Chondrocyte (in vitro differentiated cells): ENCODE measurements around the gene ZC3H11A. TPM values are rescaled to one million over a fixed set of nuclear protein-coding genes. Genes with fewer than 3 reads are reported as not detected.

Source experiments
- DNase-seq: peaks from one replicate; pipeline ENCODE4 v3.0.0; 2021; ENCODE audit warnings: mixed read lengths, low spot score
- H3K27ac Mint-ChIP-seq: one replicate; pipeline ENCODE4 v1.8.0; 2021; ENCODE audit warnings: mild to moderate bottlenecking, moderate library complexity, mixed read lengths; ENCODE audit not compliant: unreplicated experiment
- H3K27me3 Mint-ChIP-seq: 2 replicates; pipeline ENCODE4 v1.8.0; 2021; ENCODE audit warnings: low read depth, mixed read lengths
- H3K36me3 Mint-ChIP-seq: 2 replicates; pipeline ENCODE4 v1.8.0; 2021; ENCODE audit warnings: low read depth, mixed read lengths
- H3K4me1 Mint-ChIP-seq: 2 replicates; pipeline ENCODE4 v1.8.0; 2021; ENCODE audit warnings: low read depth, mild to moderate bottlenecking, mixed read lengths
- H3K4me3 Mint-ChIP-seq: one replicate; pipeline ENCODE4 v1.8.0; 2021; ENCODE audit warnings: mild to moderate bottlenecking, moderate library complexity, mixed read lengths; ENCODE audit not compliant: unreplicated experiment
- H3K9me3 Mint-ChIP-seq: 2 replicates; pipeline ENCODE4 v1.8.0; 2021; ENCODE audit warnings: low read depth, mixed read lengths
- total RNA-seq: library from RNA; stranded (reverse); gene quantifications from 3 replicates; pipeline ENCODE4 v1.2.1, GENCODE V29; 2021
- TF ChIP-seq, protein P1 (sequence below): fragments of 200-600 bp; sonication (generic); IDR thresholded peaks from 2 replicates; pipeline ENCODE4 v1.5.0; 2021; ENCODE audit warnings: antibody characterized with exemption, mild to moderate bottlenecking, moderate library complexity

The ZC3H11A gene
- total RNA-seq, 1 donor from 2014 or later = 80.8 TPM

DNA sequence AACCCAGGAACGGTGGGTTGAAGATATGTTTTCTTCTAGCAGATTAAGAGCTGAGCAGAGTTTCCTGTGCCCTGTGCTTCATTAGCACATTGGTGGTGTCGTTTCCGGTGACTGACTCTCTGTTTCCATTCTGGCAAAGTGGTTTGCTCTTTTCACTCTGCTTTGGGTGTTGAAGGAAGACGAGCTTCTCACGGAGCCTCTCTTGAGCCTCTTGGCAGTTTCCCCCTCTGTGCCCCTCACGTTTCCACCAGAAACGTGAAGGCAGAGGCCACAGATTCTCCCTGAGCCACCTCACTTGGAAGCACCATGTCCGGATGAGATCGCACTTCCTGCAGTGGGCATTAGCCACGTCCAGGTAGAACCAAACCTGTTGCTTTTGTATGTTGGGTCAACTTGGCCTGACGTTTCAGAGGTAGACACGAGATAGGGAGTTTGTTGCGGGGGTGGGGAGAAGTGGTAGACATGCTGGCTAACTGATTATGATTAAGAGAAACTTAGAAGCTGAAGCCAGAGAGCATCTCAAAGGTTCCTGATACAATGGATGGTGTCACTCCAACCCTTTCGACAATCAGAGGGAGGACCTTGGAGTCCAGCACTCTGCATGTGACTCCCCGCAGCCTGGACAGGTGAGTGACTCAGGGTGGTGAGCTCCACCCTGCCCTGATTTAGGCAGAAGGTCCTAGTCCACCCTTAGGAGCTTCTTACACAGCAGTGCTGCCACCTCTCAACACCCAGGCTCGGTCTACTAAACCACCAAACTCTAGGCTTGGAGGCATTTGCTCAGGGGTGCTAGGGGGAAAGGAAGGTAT, 30.2 kb upstream of the ZC3H11A start, which contains the start of gene LAX1:
Gene LAX1 (plus strand): TSS at position 155 of the 809 bp plus-strand sequence. CDS start 383 bp downstream, at position 538.
- no peak within 1 kb of the TSS for H3K27ac Mint-ChIP-seq
- DNase-seq = peak; percentile 50
- no peaks in the 10 kb centered on the region for H3K36me3 Mint-ChIP-seq
- peaks cover 4% of the 10 kb centered on the region for H3K27me3 Mint-ChIP-seq
- no peaks in the 10 kb centered on the region for H3K9me3 Mint-ChIP-seq
- TF ChIP-seq, protein P1, sequence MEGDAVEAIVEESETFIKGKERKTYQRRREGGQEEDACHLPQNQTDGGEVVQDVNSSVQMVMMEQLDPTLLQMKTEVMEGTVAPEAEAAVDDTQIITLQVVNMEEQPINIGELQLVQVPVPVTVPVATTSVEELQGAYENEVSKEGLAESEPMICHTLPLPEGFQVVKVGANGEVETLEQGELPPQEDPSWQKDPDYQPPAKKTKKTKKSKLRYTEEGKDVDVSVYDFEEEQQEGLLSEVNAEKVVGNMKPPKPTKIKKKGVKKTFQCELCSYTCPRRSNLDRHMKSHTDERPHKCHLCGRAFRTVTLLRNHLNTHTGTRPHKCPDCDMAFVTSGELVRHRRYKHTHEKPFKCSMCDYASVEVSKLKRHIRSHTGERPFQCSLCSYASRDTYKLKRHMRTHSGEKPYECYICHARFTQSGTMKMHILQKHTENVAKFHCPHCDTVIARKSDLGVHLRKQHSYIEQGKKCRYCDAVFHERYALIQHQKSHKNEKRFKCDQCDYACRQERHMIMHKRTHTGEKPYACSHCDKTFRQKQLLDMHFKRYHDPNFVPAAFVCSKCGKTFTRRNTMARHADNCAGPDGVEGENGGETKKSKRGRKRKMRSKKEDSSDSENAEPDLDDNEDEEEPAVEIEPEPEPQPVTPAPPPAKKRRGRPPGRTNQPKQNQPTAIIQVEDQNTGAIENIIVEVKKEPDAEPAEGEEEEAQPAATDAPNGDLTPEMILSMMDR = no peak
- no peak within 1 kb of the TSS for H3K4me3 Mint-ChIP-seq
- H3K4me1 Mint-ChIP-seq = peaks cover 8% of the 10 kb centered on the region

DNA sequence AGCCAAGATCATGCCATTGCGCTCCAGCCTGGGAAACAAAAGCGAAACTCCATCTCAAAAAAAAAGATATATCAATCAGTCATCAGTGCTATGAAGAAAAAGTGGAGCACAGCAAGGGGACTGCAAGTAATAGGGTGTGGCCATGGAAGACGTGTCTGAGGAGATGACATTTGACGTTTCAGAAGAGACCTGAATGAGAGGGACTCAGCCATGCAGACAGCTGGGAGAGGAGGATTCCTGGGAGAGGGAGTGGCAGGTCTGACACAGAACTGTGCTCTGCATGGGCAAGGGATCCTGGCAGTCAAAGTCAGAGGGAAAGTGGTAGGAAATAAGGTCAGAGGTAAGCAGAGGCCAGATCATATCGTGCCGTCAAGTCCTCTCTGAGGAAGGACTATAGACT, 27.2 kb upstream of the ZC3H11A start:
- DNase-seq = peak; percentile 43
- peaks cover 13% of the 10 kb centered on the region for H3K27me3 Mint-ChIP-seq

DNA sequence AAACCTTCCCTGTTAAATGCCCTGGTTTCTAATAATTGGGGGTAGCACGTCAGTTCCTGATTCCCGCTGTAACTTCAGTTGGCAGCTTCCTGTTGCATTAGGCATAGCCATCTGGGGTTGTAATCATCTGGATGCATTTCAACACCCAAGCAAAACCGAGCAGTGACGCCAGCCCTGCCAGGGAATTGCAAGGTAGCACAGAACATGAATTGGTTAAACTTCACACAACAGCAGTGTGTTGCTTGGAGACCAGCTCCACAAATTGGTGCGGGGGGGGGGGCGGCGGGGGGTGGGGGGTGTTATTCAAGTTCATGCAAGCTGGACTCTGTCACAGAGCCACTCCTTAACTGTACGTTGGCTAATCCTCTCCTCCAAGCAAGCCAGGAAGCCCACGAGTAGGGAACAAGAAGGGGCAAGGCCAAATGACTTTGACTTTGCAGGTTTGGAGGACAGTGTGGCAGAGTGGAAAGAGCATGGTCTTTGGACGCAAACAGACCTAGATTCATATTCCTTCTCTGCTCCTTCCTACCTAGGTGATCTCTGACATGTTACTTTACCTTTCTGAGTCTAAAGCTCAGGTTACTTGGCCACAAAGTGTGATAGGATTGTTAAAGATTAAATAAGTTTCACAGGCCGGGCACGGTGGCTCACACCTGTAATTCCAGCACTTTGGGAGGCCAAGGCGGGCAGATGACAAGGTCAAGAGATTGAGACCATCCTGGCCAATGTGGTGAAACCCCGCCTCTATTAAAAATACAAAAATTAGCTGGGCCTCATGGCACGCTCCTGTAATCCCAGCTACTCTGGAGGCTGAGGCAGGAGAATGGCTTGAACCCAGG, 25.7 kb upstream of the ZC3H11A start:
- H3K27ac Mint-ChIP-seq = peak overlapping the region; percentile 74
- no peaks in the 10 kb centered on the region for H3K9me3 Mint-ChIP-seq
- H3K4me1 Mint-ChIP-seq = peaks cover 8% of the 10 kb centered on the region
- DNase-seq = no peak
- TF ChIP-seq, protein P1 = no peak
- H3K36me3 Mint-ChIP-seq = no peaks in the 10 kb centered on the region
- H3K4me3 Mint-ChIP-seq = no peak overlapping the region
- H3K27me3 Mint-ChIP-seq = peaks cover 11% of the 10 kb centered on the region

More for the DNA sequence above, 27.2 kb upstream of the ZC3H11A start:
- Mint-ChIP-seq H3K27ac (no peak overlapping the region), H3K36me3 (no peaks in the 10 kb centered on the region), H3K4me1 (peaks cover 8% of the 10 kb centered on the region), H3K9me3 (no peaks in the 10 kb centered on the region), H3K4me3 (no peak overlapping the region)
- TF ChIP-seq, protein P1 = no peak

DNA sequence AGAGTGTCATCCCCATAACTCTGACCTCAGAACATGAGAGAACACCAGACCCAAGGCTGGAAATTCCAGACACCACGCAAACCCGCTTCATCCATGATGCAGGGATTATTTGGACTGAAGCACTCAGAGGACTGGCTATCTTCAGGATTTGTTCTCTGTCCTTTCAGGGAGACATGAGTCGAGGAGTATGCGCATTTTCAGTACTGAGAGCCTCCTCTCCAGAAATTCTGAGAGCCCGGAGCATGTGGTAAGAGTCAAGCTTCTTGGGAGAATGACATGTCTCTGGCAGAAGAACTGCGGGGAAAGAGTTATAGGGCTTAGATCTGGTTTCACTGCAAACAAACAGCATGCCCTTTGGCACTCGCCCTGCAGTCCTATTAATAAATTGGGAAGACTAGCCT, 23.5 kb upstream of the ZC3H11A start:
- H3K27me3 Mint-ChIP-seq = peaks cover 11% of the 10 kb centered on the region
- no peak for DNase-seq
- TF ChIP-seq, protein P1 = no peak
- H3K4me1 Mint-ChIP-seq = peaks cover 8% of the 10 kb centered on the region
- no peak overlapping the region for H3K27ac Mint-ChIP-seq
- no peak overlapping the region for H3K4me3 Mint-ChIP-seq
- H3K36me3 Mint-ChIP-seq = no peaks in the 10 kb centered on the region
- H3K9me3 Mint-ChIP-seq = no peaks in the 10 kb centered on the region

DNA sequence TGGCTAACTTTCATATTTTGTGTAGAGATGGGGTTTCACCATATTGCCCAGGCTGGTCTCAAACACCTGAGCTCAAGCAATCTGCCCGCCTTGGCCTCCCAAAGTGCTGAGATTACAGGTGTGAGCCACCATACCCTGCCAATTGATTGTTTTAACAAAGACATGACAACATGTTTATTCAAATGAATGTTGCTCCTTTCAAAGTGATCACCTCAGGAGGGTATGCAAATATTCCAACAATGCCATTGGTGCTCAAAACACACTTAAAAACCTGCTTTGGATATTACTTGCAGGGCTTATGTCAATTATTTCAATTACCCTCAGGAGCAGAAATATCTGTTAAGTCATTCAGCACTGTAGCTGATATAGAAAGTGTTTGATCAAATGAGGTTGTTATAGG, 22.6 kb upstream of the ZC3H11A start:
- Mint-ChIP-seq H3K27me3 (peaks cover 11% of the 10 kb centered on the region), H3K4me3 (no peak overlapping the region), H3K9me3 (no peaks in the 10 kb centered on the region), H3K4me1 (peaks cover 8% of the 10 kb centered on the region), H3K27ac (no peak overlapping the region), H3K36me3 (no peaks in the 10 kb centered on the region)
- DNase-seq = no peak
- TF ChIP-seq, protein P1 = no peak
